SK-N-MC (cell line): ENCODE results near the gene KCNJ15.

Source experiments
- DNase-seq: peaks from one replicate; pipeline ENCODE4 v3.0.0-alpha.2; 2011; ENCODE audit warnings: low read depth, low spot score
- H3K27ac ChIP-seq: fragments of 200-600 bp; sonication (generic); 2 replicates; pipeline ENCODE4 v1.5.1; 2016; ENCODE audit warnings: mixed run types
- H3K36me3 ChIP-seq: fragments of 200-600 bp; sonication (generic); 2 replicates; pipeline ENCODE4 v1.6.1; 2017; ENCODE audit warnings: antibody characterized with exemption, low read length, mixed read lengths; ENCODE audit not compliant: insufficient read depth
- H3K4me3 ChIP-seq: fragments of 200-600 bp; sonication (generic); 2 replicates; pipeline ENCODE4 v1.5.1; 2016
- H3K9ac ChIP-seq: fragments of 200-600 bp; sonication (generic); 2 replicates; pipeline ENCODE4 v1.8.0; 2017; ENCODE audit warnings: mixed run types, mixed read lengths; ENCODE audit not compliant: insufficient read length
- H3K9me3 ChIP-seq: fragments of 200-600 bp; sonication (generic); 2 replicates; pipeline ENCODE4 v1.6.1; 2017; ENCODE audit warnings: low read depth, mild to moderate bottlenecking, antibody characterized with exemption, low read length, moderate library complexity, mixed read lengths
- EZH2 ChIP-seq: fragments of 200-600 bp; sonication (generic); IDR thresholded peaks from one replicate; pipeline ENCODE4 v1.6.1; 2017; ENCODE audit warnings: antibody characterized with exemption
- FOXP2 ChIP-seq: optimal IDR thresholded peaks from 2 replicates; pipeline ENCODE3; 2011; ENCODE audit warnings: mild to moderate bottlenecking, moderate library complexity; ENCODE audit not compliant: insufficient read depth; ENCODE audit errors: extremely low read length, control extremely low read depth
- POLR2AphosphoS5 ChIP-seq: IDR thresholded peaks from 2 replicates; pipeline ENCODE4 v1.6.1; 2012; ENCODE audit warnings: mild to moderate bottlenecking, low read depth, low read length, borderline replicate concordance

KCNJ15 gene

DNA sequence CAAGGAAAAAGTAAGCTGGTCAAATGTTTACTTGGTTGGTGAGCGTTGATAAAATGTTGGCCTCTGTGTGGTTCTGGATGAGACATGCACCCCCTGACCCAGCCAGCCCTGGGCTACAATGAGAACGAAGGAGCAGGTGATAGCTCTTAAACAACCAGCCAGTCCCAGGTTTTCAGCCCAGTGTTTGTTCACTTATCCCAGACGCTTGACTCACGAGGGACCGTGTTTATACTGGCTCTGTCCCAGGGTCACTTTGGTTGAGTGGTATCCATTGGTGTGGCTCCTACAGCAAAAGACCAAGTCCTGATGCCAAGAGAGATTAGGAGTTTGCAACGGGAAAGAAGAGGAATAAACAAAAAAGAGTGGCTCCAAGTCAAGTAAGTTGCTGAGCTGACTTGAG lies 86.9 kb downstream of the KCNJ15 start:
- DNase-seq: no peak
- H3K27ac ChIP-seq: no peak overlapping the region
- H3K4me3 ChIP-seq: no peak overlapping the region
- no peak overlapping the region for H3K9ac ChIP-seq
- TF ChIP-seq EZH2 (no peak), POLR2AphosphoS5 (no peak), FOXP2 (no peak)
- no peaks in the 10 kb centered on the region for H3K9me3 ChIP-seq
- H3K36me3 ChIP-seq: no peaks in the 10 kb centered on the region

DNA sequence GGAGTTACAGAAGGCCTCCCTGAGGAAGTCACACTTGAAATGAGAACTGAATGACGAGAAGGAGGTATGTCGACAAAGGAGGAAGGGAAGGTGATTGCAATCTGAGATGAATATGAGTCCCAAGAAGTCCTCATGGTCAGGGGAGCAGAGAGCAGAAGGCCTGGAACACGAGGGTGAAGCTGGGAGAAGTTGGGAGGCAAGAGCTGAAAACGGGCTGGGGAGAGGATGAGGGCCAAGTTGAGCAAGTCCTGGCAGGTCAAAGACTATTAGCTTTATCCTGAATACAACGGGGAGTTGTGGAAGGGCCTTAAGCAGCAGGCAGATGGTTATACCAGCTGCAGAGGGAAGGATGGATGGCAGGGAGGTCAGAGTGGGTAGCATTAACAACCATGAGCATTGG lies 89.5 kb downstream of the KCNJ15 start:
- H3K9ac ChIP-seq: no peak overlapping the region
- H3K4me3 ChIP-seq: no peak overlapping the region
- H3K27ac ChIP-seq: no peak overlapping the region
- no peaks in the 10 kb centered on the region for H3K36me3 ChIP-seq
- no peak for DNase-seq
- H3K9me3 ChIP-seq: no peaks in the 10 kb centered on the region
- TF ChIP-seq FOXP2: no peak
- no peak for TF ChIP-seq EZH2
- no peak for TF ChIP-seq POLR2AphosphoS5

DNA sequence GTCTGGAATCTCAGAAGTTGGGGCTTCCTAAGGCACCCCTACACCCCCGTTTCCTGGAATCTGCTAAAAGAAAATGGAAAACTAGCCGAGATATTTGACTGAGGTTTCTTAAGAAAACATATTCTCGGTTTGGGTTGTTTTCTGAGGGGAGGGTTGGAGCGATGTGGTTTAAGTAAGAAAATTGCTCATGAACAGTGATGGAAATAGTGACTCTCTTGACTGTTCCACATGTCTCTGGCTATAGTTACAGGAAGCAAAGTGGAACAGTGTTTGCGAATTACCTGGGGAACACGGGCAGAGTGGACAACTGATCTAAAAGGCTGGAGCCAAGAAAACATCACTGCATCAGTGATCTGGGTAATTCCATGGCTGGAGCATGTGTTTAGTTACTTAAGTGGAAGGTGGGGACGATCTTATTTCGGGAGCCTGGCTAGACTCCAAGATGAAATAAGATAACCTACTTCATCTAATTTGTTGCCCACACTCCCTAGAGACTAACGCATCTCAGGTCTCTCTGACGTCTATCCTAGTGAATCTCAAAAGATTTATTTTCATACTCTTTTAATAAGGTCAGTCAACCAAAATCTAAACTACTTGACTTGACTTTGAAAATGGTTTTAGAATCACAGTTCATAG lies 92.4 kb downstream of the KCNJ15 start:
- H3K9me3 ChIP-seq: no peaks in the 10 kb centered on the region
- DNase-seq: no peak
- no peak overlapping the region for H3K27ac ChIP-seq
- H3K4me3 ChIP-seq: no peak overlapping the region
- H3K9ac ChIP-seq: no peak overlapping the region
- H3K36me3 ChIP-seq: no peaks in the 10 kb centered on the region
- TF ChIP-seq POLR2AphosphoS5 (no peak), FOXP2 (no peak), EZH2 (no peak)

DNA sequence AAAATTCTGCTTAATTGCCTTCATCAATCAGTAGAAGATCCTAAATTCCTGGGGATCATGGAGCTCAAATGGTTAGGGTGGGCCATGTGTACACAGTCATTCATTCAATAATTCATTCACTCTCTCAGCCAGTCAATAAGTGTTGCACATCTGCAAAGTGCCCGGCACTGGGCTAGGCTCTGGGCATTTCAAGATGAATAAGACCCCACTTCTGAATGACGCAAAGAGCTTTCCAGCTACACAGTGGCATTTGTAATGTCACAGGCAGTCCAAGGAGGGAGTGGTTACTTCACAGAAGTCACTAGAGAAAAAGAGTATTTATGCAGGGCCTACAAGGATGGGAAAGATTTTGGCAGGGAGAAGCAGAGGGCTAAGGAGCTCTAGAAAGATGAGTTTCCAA lies 93.2 kb downstream of the KCNJ15 start:
- Histone ChIP-seq H3K27ac (no peak overlapping the region), H3K9me3 (no peaks in the 10 kb centered on the region), H3K9ac (no peak overlapping the region), H3K4me3 (no peak overlapping the region), H3K36me3 (no peaks in the 10 kb centered on the region)
- TF ChIP-seq EZH2 (no peak), FOXP2 (no peak), POLR2AphosphoS5 (no peak)
- DNase-seq: no peak

DNA sequence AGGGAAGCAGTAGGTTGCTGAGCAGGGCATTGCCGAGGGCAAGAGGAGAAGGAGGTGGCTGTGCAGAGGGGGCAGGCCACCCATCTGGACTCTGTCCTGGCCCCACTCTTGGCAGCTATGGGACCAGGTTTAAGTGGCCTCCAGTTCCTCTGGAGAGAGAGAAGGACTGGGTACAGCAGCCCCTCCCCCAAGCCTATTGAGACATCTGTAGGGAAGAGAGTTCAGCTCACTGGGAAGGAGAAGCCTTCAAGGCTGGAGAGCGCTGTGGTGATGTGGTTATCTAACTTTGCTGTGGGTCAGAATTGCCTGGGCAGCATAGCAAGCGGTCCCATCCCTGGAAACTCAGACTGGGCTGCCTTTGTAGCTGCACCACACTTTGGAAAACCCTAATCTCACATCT lies 93.9 kb downstream of the KCNJ15 start:
- H3K36me3 ChIP-seq: no peaks in the 10 kb centered on the region
- no peak for TF ChIP-seq POLR2AphosphoS5
- TF ChIP-seq EZH2: no peak
- no peak for TF ChIP-seq FOXP2
- no peak overlapping the region for H3K4me3 ChIP-seq
- H3K9ac ChIP-seq: no peak overlapping the region
- H3K9me3 ChIP-seq: no peaks in the 10 kb centered on the region
- DNase-seq: no peak
- no peak overlapping the region for H3K27ac ChIP-seq

DNA sequence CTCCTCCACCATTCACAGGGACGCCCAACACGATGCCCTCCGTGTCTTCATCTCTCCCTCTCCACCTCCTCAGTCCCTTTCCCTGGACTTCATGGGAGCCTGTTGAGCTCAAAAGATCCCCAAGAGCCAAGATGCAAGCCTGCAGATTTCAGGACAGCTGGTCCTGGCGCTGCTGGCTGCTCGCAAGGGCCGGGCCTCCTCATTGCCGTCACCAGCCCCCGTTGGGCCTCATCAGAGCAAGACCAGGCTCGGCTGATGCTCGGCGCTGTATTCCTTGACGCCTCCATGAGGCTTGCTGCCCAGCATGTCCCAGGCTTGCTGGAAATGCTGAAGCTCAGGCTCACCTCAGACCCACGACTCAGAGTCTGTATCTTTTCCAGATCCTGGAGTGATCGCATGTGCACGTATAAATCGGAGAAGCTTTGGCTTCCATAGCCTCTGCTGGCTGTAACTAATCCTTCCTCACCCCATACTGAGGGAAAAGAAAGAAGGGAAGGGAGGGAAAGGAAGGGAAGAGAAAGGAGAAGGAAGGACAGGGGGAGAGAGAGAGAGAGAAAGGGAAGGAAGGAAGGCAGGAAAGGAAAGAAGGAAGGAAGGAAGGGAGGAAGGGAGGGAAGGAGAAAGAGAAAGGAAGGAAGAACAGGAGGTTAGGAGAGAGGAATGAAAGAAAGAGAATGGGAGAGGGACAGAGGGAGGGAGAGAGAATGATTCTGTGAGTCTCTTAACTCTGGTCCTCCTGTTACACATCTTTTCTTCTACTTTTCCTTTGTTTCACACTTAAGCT lies 94.6 kb downstream of the KCNJ15 start:
- no peaks in the 10 kb centered on the region for H3K9me3 ChIP-seq
- no peak overlapping the region for H3K4me3 ChIP-seq
- no peaks in the 10 kb centered on the region for H3K36me3 ChIP-seq
- TF ChIP-seq POLR2AphosphoS5 (no peak), FOXP2 (no peak), EZH2 (no peak)
- DNase-seq: no peak
- no peak overlapping the region for H3K27ac ChIP-seq
- H3K9ac ChIP-seq: no peak overlapping the region

DNA sequence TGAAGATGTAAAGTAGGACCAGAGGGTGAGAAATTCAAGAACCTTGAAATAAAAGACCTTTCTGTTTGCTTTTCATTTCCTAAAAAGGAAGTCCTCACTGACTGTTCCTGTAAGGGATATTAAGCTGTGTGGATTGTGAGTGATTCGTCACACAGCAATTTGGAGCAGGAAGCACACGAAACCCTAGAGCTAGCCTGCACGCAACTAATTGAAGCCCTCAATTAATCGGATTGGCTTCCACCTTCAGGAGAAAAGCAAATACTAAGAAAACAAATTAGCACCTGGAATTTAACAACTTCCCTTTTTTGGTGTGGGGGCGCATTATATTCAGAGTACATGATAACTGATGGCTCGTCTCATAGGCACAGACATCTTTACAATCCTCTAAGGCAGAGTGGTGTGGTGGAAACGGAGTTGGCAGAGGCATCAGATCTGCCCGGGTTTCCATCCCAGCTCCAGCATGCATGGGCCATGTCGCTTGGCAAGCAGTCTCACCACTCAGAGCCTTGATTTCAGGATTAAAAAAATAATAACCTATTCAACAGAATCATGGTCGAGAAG lies 95.2 kb downstream of the KCNJ15 start:
- H3K9me3 ChIP-seq: no peaks in the 10 kb centered on the region
- DNase-seq: no peak
- H3K9ac ChIP-seq: no peak overlapping the region
- no peak overlapping the region for H3K4me3 ChIP-seq
- TF ChIP-seq POLR2AphosphoS5: no peak
- no peak for TF ChIP-seq EZH2
- no peak for TF ChIP-seq FOXP2
- no peak overlapping the region for H3K27ac ChIP-seq
- no peaks in the 10 kb centered on the region for H3K36me3 ChIP-seq

DNA sequence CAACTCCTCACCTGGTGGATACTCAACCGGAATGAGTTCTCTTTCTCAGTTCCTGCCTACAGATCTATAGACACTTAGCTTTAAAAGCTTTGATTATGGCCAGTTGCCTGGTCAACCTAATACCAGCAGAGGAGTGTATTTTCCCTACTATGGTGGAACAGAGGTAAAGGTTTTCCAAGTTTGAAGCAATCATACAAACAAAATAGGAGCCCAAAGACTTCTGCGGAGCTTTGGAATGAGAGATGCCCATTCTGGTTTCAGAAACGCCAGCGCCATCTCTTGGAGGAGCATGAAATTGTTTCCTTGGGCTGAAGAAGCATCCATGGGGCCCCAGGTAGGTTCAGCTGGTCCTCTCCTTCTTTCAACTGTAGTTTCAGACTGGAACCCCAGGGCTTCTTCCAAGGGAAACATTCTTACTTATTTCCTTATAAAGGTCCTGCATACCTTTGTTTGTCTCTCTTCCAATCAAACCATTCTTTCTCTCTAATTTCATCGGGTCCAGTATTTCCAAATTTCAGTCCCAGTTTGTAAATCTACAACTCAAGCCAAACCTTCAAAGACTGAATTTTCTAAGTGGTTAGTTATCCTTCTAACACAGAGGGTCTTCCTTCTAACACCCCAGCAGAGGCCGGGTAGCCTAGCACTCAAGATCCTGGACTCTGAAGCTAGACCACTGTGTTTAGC lies 95.9 kb downstream of the KCNJ15 start:
- no peaks in the 10 kb centered on the region for H3K36me3 ChIP-seq
- H3K9me3 ChIP-seq: no peaks in the 10 kb centered on the region
- no peak overlapping the region for H3K9ac ChIP-seq
- H3K27ac ChIP-seq: no peak overlapping the region
- H3K4me3 ChIP-seq: no peak overlapping the region
- TF ChIP-seq EZH2: no peak
- no peak for TF ChIP-seq POLR2AphosphoS5
- no peak for TF ChIP-seq FOXP2
- DNase-seq: no peak
